Measurements from ENCODE around the gene USP53.
"Not testable (repeated sequence)": the region's sequence is repeated elsewhere in the genome, so short reads cannot be mapped to it uniquely, and the experiment has no call there.

USP53 gene

GRCh38 chr4:119328695-119329094, 116.2 kb downstream of the USP53 start:
- DNase-seq = no peak

- no peak for DNase-seq
These were observed 117.5 kb downstream of the USP53 start for GRCh38 chr4:119329835-119330620.

GRCh38 chr4:119336332-119336979, 123.9 kb downstream of the USP53 start:
- not testable (repeated sequence) for DNase-seq

GRCh38 chr4:119337010-119337409, 124.5 kb downstream of the USP53 start:
- peak in 1 of 5 donors; percentile 6 for DNase-seq

- not testable (repeated sequence) for DNase-seq
These were observed 127.4 kb downstream of the USP53 start for GRCh38 chr4:119339895-119340294.

- DNase-seq = not testable (repeated sequence)
These were observed 130.8 kb downstream of the USP53 start for GRCh38 chr4:119343293-119343692.

All from T-helper 1 cell (primary cell).